A549 (cell line): ENCODE measurements around the gene SLIT1. TPM values are rescaled to one million over a fixed set of nuclear protein-coding genes. Genes with fewer than 3 reads are reported as not detected.

Experiments used
- ATAC-seq, 2 experiments: fragments of 200-7000 bp in 1 of 2; fragments of >200 bp in 1 of 2; cut with Nextera tagmentation in 1 of 2; cut with Tn5 transposase in 1 of 2; 3 replicates each; pipeline versions ENCODE4 v1.8.0 to v1.9.1; 2018 to 2020; ENCODE audit warnings: mild to moderate bottlenecking in 1 of 2, moderate library complexity in 1 of 2
- CTCF ChIA-PET: fragments of 300-600 bp; sonication (Branson Sonifier 250); formaldehyde crosslinking; extraction: SDS; loops from one replicate; lab custom pipeline; 2021; ENCODE audit warnings: antibody characterized with exemption, inconsistent platforms; lab: Yijun Ruan, JAX
- POLR2A ChIA-PET: fragments of 350-600 bp; formaldehyde crosslinking; extraction: SDS; loops from one replicate; lab custom pipeline; 2021; ENCODE audit warnings: antibody characterized with exemption, inconsistent platforms; lab: Yijun Ruan, JAX
- DNase-seq, 2 experiments: peaks; one replicate each; pipeline versions ENCODE4 v3.0.0 to v3.0.0-alpha.2; 2011 to 2016; ENCODE audit warnings: low read depth in 1 of 2, low spot score in 1 of 2
- FAIRE-seq: peaks from 2 replicates; lab custom pipeline; 2011; peaks lifted over from hg19 to GRCh38; lab: Jason Lieb, UNC
- H3K27ac ChIP-seq, 2 experiments: fragments of >200 bp; sonication (Bioruptor Twin); formaldehyde crosslinking; 3 replicates each; pipeline ENCODE4 v1.5.1; 2016 to 2017
- H3K4me1 ChIP-seq: fragments of >200 bp; sonication (Bioruptor Twin); formaldehyde crosslinking; 3 replicates; pipeline ENCODE4 v1.6.1; 2016
- H3K4me2 ChIP-seq: fragments of >200 bp; sonication (Bioruptor Twin); formaldehyde crosslinking; 3 replicates; pipeline ENCODE4 v1.6.1; 2016
- H3K4me3 ChIP-seq: fragments of >200 bp; sonication (Bioruptor Twin); formaldehyde crosslinking; 3 replicates; pipeline ENCODE4 v1.5.1; 2016
- H3K9me3 ChIP-seq: fragments of >200 bp; sonication (Bioruptor Twin); formaldehyde crosslinking; 3 replicates; pipeline ENCODE4 v1.6.1; 2016
- CBX2 ChIP-seq: fragments of 200-600 bp; sonication (generic); IDR thresholded peaks from 2 replicates; pipeline ENCODE4 v1.6.1; 2016; ENCODE audit warnings: low read depth, mild to moderate bottlenecking, borderline replicate concordance
- CHD2 ChIP-seq: fragments of 150-350 bp; IDR thresholded peaks from 2 replicates; pipeline ENCODE4 v1.6.1; 2014; ENCODE audit warnings: low read length; ENCODE audit not compliant: partially characterized antibody
- EHMT2 ChIP-seq: fragments of 200-600 bp; sonication (generic); IDR thresholded peaks from 2 replicates; pipeline ENCODE4 v1.6.1; 2016; ENCODE audit warnings: antibody characterized with exemption, low read depth, mild to moderate bottlenecking, moderate library complexity
- EP300 ChIP-seq, 2 experiments: fragments of >200 bp; sonication (Bioruptor Twin); formaldehyde crosslinking; IDR thresholded peaks; 2 replicates in 1 of 2; 3 replicates in 1 of 2; pipeline ENCODE4 v1.6.1; 2016 to 2017
- GATA3 ChIP-seq: IDR thresholded peaks from 2 replicates; pipeline ENCODE4 v1.6.1; 2012; ENCODE audit warnings: borderline replicate concordance
- HOXA7 ChIP-seq: fragments of 250-450 bp; sonication (Bioruptor Pico); IDR thresholded peaks from 2 replicates; pipeline ENCODE4 v1.5.0; 2020; ENCODE audit warnings: mild to moderate bottlenecking, moderate library complexity
- HOXB13 ChIP-seq: fragments of 250-450 bp; sonication (Bioruptor Pico); IDR thresholded peaks from 2 replicates; pipeline ENCODE4 v1.5.0; 2020; ENCODE audit warnings: low read depth, mild to moderate bottlenecking, moderate library complexity
- MAFK ChIP-seq: fragments of 450-650 bp; IDR thresholded peaks from 2 replicates; pipeline ENCODE4 v1.6.1; 2014; ENCODE audit not compliant: partially characterized antibody
- NR3C1 ChIP-seq: fragments of >200 bp; sonication (Bioruptor Twin); formaldehyde crosslinking; IDR thresholded peaks from 3 replicates; pipeline ENCODE4 v1.6.1; 2017
- PHF8 ChIP-seq: fragments of 200-600 bp; sonication (generic); IDR thresholded peaks from 2 replicates; pipeline ENCODE4 v1.6.1; 2016; ENCODE audit warnings: low read depth, mild to moderate bottlenecking, antibody characterized with exemption, moderate library complexity, borderline replicate concordance
- RAD21 ChIP-seq, 2 experiments: fragments of >200 bp in 1 of 2; sonication (Bioruptor Twin) in 1 of 2; formaldehyde crosslinking in 1 of 2; IDR thresholded peaks in 1 of 2; conservative IDR thresholded peaks in 1 of 2; 2 replicates in 1 of 2; 3 replicates in 1 of 2; pipeline ENCODE4 v1.6.1; 2012 to 2018; ENCODE audit warnings: inconsistent platforms in 1 of 2
- RFX5 ChIP-seq: fragments of 450-650 bp; IDR thresholded peaks from 2 replicates; pipeline ENCODE4 v1.7.1; 2014; ENCODE audit warnings: antibody characterized with exemption, mild to moderate bottlenecking, moderate library complexity
- SMC3 ChIP-seq: fragments of >200 bp; sonication (Bioruptor Twin); formaldehyde crosslinking; IDR thresholded peaks from 3 replicates; pipeline ENCODE4 v1.6.1; 2018; ENCODE audit warnings: inconsistent platforms
- ZNF302 ChIP-seq: fragments of 250-450 bp; sonication (Bioruptor Pico); IDR thresholded peaks from 2 replicates; pipeline ENCODE4 v1.9.0; 2021; ENCODE audit warnings: inconsistent platforms, mild to moderate bottlenecking, moderate library complexity
- WGBS: methylation state at CpG from one replicate; pipeline ENCODE4 v1.1.6; 2017; ENCODE audit errors: missing lambda C conversion rate; 5-methylcytosine and 5-hydroxymethylcytosine counted together
- polyA plus RNA-seq, 4 experiments: library from polyadenylated mRNA; depleted of rRNA in 3 of 4; stranded (reverse); fragments of >200 nt; fragmentation: RNase III in 1 of 4; extraction: RNeasy Plus Mini Kit Qiagen cat#74134 plus additional on column Dnase treatment in 1 of 4; gene quantifications; 2 replicates in 3 of 4; 3 replicates in 1 of 4; pipeline ENCODE4 v1.2.3, GENCODE V29; 2011 to 2017
- TF ChIP-seq, protein P1 (sequence below): fragments of >200 bp; sonication (Bioruptor Twin); formaldehyde crosslinking; IDR thresholded peaks from 3 replicates; pipeline ENCODE4 v1.5.1; 2016
- TF ChIP-seq, protein P2 (sequence below): fragments of 150-350 bp; IDR thresholded peaks from 2 replicates; pipeline ENCODE4 v1.6.1; 2014; ENCODE audit warnings: low read depth, mild to moderate bottlenecking, low read length
- TF ChIP-seq, protein P3 (sequence below): fragments of >200 bp; sonication (Bioruptor Twin); formaldehyde crosslinking; IDR thresholded peaks from 2 replicates; pipeline ENCODE4 v1.6.1; 2016

The SLIT1 gene
- polyA plus RNA-seq, 2 of the 4 experiments (the other 2 are of a cell fraction) = 0.05 to 0.09 TPM

DNA sequence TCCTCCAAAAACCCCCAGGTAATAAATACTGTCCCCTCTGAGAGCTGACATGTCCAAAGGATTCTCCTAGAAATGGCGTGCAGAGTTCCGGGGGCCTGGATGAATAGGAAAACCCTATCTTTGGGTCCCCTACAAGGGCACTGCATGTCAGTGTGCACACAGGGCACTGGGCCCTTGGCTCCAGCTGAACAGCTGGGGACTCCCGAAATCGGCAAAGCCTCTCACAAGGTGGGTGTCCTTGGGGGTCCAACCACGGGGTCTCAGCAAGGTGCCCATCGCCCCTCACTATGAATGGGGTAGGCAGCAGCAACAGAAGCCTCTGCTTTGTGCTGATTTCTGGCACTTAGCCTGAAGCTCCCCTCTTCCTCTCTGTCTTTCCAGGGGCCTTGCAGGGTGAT is 46.1 kb downstream of the SLIT1 start:
- Histone ChIP-seq H3K9me3 (no peaks in the 10 kb centered on the region; the same call in 2 of the 3 replicates), H3K4me1 (no peaks in the 10 kb centered on the region), H3K4me3 (no peak overlapping the region), H3K27ac (no peak overlapping the region), H3K4me2 (no peak overlapping the region)
- FAIRE-seq (no peak), DNase-seq (no peak), ATAC-seq (no peak)
- POLR2A ChIA-PET = no interaction called here
- CTCF ChIA-PET = interaction anchor here (0.6 to 4.8 kb wide), 7 partner anchors 16 to 1123 kb away, joined by 3 to 34 read pairs (median 5); no protein-coding TSS in a partner anchor
- TF ChIP-seq PHF8 (no peak), RFX5 (no peak), CHD2 (no peak), MAFK (no peak), ZNF302 (CRISPR knock-in tag) (no peak), HOXA7 (no peak)
- WGBS = 32% methylated on average over 6 of the region's 6 CpGs

DNA sequence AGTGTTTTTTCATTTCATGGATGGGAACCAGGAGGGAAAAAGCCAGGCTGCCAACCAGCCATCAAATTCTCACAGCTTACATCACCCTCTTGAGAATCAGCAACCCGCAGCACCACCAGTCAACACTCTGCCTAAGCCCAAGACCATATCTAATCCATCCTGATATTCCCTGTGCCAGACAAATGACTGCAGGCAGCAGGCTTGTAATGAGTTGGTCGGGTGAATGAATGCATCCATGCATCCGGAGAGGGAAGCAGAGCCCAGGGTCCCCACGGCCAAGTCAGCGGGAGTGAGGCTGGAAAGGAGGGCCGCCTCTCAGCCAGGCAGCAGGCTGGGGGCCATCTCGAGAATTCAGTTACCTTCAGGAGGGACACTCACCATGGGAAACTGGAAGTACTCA is 46.9 kb downstream of the SLIT1 start:
- H3K9me3 ChIP-seq = no peaks in the 10 kb centered on the region; the same call in 2 of the 3 replicates
- ChIA-PET POLR2A (no interaction called here), CTCF (interaction anchor here (0.8 to 4.8 kb wide), 8 partner anchors 21 to 113 kb away, joined by 3 to 34 read pairs (median 5); no protein-coding TSS in a partner anchor)
- H3K27ac ChIP-seq = no peak overlapping the region
- H3K4me2 ChIP-seq = no peak overlapping the region
- H3K4me3 ChIP-seq = no peak overlapping the region
- peak in 1 of 2 experiments; percentile 32; a peak in 1 of 6 replicates for ATAC-seq
- no peaks in the 10 kb centered on the region for H3K4me1 ChIP-seq
- TF ChIP-seq PHF8 = no peak
- no peak for TF ChIP-seq EHMT2
- WGBS = 49% methylated on average over 7 of the region's 7 CpGs
- no peak for DNase-seq
- FAIRE-seq = no peak

DNA sequence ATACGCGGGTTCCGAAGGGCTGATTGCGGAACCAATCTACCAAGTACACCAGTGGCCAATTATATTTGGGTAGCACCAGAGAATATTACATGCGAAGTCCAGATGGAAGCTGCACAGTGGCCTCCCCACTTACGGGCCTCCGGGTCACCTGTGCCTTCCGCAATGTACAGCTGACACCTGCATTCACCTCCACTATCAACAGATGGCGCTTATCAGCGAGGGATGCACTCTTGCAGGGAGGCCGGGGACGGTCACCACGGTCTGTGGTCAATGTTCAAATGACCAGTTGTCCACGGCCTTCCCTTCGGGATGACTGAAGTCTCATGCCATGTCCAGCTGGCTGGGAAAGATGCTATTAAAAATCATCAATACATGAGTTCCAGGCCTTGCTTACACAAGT is 47.6 kb downstream of the SLIT1 start:
- DNase-seq (peak; percentile 35 to 58), ATAC-seq (peak; percentile 78 to 91; a peak in 5 of 6 replicates), FAIRE-seq (no peak)
- H3K4me1 ChIP-seq = no peaks in the 10 kb centered on the region
- TF ChIP-seq CBX2 = no peak
- TF ChIP-seq, protein P1, sequence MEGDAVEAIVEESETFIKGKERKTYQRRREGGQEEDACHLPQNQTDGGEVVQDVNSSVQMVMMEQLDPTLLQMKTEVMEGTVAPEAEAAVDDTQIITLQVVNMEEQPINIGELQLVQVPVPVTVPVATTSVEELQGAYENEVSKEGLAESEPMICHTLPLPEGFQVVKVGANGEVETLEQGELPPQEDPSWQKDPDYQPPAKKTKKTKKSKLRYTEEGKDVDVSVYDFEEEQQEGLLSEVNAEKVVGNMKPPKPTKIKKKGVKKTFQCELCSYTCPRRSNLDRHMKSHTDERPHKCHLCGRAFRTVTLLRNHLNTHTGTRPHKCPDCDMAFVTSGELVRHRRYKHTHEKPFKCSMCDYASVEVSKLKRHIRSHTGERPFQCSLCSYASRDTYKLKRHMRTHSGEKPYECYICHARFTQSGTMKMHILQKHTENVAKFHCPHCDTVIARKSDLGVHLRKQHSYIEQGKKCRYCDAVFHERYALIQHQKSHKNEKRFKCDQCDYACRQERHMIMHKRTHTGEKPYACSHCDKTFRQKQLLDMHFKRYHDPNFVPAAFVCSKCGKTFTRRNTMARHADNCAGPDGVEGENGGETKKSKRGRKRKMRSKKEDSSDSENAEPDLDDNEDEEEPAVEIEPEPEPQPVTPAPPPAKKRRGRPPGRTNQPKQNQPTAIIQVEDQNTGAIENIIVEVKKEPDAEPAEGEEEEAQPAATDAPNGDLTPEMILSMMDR = peak; percentile 46
- TF ChIP-seq GATA3 = no peak
- TF ChIP-seq SMC3 = peak; percentile 46
- no peak for TF ChIP-seq EHMT2
- TF ChIP-seq RAD21 (conservative IDR thresholded peaks at IDR 0.05 in 1 of 2, IDR thresholded peaks at IDR 0.05 in 1 of 2) = peak; percentile 31 to 36; a peak in 3 of 5 replicates
- TF ChIP-seq, protein P2, sequence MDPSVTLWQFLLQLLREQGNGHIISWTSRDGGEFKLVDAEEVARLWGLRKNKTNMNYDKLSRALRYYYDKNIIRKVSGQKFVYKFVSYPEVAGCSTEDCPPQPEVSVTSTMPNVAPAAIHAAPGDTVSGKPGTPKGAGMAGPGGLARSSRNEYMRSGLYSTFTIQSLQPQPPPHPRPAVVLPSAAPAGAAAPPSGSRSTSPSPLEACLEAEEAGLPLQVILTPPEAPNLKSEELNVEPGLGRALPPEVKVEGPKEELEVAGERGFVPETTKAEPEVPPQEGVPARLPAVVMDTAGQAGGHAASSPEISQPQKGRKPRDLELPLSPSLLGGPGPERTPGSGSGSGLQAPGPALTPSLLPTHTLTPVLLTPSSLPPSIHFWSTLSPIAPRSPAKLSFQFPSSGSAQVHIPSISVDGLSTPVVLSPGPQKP = no peak
- TF ChIP-seq, protein P3, sequence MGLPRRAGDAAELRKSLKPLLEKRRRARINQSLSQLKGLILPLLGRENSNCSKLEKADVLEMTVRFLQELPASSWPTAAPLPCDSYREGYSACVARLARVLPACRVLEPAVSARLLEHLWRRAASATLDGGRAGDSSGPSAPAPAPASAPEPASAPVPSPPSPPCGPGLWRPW = no peak
- no peak for TF ChIP-seq NR3C1
- TF ChIP-seq HOXB13 (CRISPR knock-in tag) = no peak
- no peak for TF ChIP-seq EP300 (IDR thresholded peaks at IDR 0.05)
- CTCF ChIA-PET = interaction anchor here (0.7 to 4.8 kb wide), 14 partner anchors 10 to 741 kb away, joined by 3 to 34 read pairs (median 4); partner anchors contain the start of gene SLIT1
- no peaks in the 10 kb centered on the region; the same call in 2 of the 3 replicates for H3K9me3 ChIP-seq
- POLR2A ChIA-PET = no interaction called here
- no peak overlapping the region for H3K27ac ChIP-seq
- 44% methylated on average over 15 of the region's 15 CpGs for WGBS
- H3K4me3 ChIP-seq = no peak overlapping the region
- no peak overlapping the region for H3K4me2 ChIP-seq
